GM23248 (cell line): Measurements from ENCODE around the gene GASK1A.

Experiments
- EZH2 ChIP-seq: fragments of 200-600 bp; sonication (generic); IDR thresholded peaks from 2 replicates; pipeline ENCODE4 v1.6.1; 2018; ENCODE audit warnings: antibody characterized with exemption, mild to moderate bottlenecking; ENCODE audit not compliant: insufficient read depth, poor library complexity, severe bottlenecking
- EZH2phosphoT487 ChIP-seq: fragments of 200-600 bp; sonication (generic); IDR thresholded peaks from 2 replicates; pipeline ENCODE4 v1.6.1; 2018; ENCODE audit warnings: antibody characterized with exemption, moderate library complexity, mild to moderate bottlenecking, low read depth; ENCODE audit not compliant: insufficient read depth

- TF ChIP-seq EZH2: no peak
- no peak for TF ChIP-seq EZH2phosphoT487
Measured at GRCh38 chr3:43073836-43074220, 94.7 kb downstream of the GASK1A start.
